H1 (cell line): ENCODE measurements around the gene LHFPL3. TPM values are rescaled to one million over a fixed set of nuclear protein-coding genes. Genes with fewer than 3 reads are reported as not detected.

ENCODE experiments used
- CTCF ChIA-PET: fragments of 300-600 bp; sonication (Branson Sonifier 250); formaldehyde crosslinking; loops from one replicate; lab custom pipeline; 2021; ENCODE audit not compliant: partially characterized antibody; lab: Charles Lee
- POLR2A ChIA-PET: fragments of 300-600 bp; sonication (Branson Sonifier 250); formaldehyde crosslinking; loops from one replicate; lab custom pipeline; 2021; ENCODE audit warnings: inconsistent platforms; ENCODE audit not compliant: partially characterized antibody; lab: Charles Lee
- DNase-seq, 2 experiments: peaks; one replicate each; pipeline versions ENCODE4 v3.0.0 to v3.0.0-alpha.2; 2010 to 2022; ENCODE audit warnings: low spot score in 2 of 2, low read depth in 1 of 2, mixed read lengths in 1 of 2
- FAIRE-seq: peaks from 2 replicates; lab custom pipeline; 2011; peaks lifted over from hg19 to GRCh38; lab: Jason Lieb, UNC
- H2AFZ ChIP-seq: 2 replicates; pipeline ENCODE4 v1.8.1; 2012; ENCODE audit warnings: low read length, inconsistent platforms
- H2AK5ac ChIP-seq: 2 replicates; pipeline ENCODE4 v1.6.1; 2013; ENCODE audit warnings: low read depth, low read length
- H2BK120ac ChIP-seq: replicated peaks from 2 replicates; pipeline ENCODE3; 2013; ENCODE audit warnings: low read depth, low read length, inconsistent platforms
- H2BK12ac ChIP-seq: 2 replicates; pipeline ENCODE4 v1.6.1; 2013; ENCODE audit warnings: low read depth, low read length
- H2BK15ac ChIP-seq: 2 replicates; pipeline ENCODE4 v1.6.1; 2013; ENCODE audit warnings: low read length
- H2BK20ac ChIP-seq: 2 replicates; pipeline ENCODE4 v1.6.1; 2013; ENCODE audit warnings: low read length
- H2BK5ac ChIP-seq: 2 replicates; pipeline ENCODE4 v1.6.1; 2013; ENCODE audit warnings: low read depth, low read length
- H3K14ac ChIP-seq: 2 replicates; pipeline ENCODE4 v1.6.1; 2013; ENCODE audit warnings: inconsistent platforms; ENCODE audit not compliant: insufficient read length
- H3K18ac ChIP-seq: 2 replicates; pipeline ENCODE4 v1.6.1; 2013; ENCODE audit warnings: low read length; ENCODE audit errors: extremely low read depth
- H3K23ac ChIP-seq: 2 replicates; pipeline ENCODE4 v1.6.1; 2013; ENCODE audit warnings: inconsistent platforms; ENCODE audit not compliant: insufficient read length
- H3K23me2 ChIP-seq: 2 replicates; pipeline ENCODE4 v1.6.1; 2013; ENCODE audit warnings: low read depth, low read length
- H3K27ac ChIP-seq: 2 replicates; pipeline ENCODE4 v1.6.1; 2011; ENCODE audit warnings: low read depth, low read length, inconsistent platforms
- H3K27me3 ChIP-seq, 4 experiments: replicated peaks in 1 of 4; 1 replicate in 1 of 4; 2 replicates in 3 of 4; pipeline versions ENCODE4 v1.6.1 to v1.8.1; 2011 to 2013; ENCODE audit warnings: low read length in 3 of 4, mild to moderate bottlenecking in 3 of 4, inconsistent platforms in 2 of 4, mixed read lengths in 2 of 4, moderate library complexity in 1 of 4; ENCODE audit not compliant: control insufficient read depth in 3 of 4, insufficient read depth in 3 of 4; ENCODE audit errors: extremely low read depth in 1 of 4
- H3K36me3 ChIP-seq, 4 experiments: 2 replicates each; pipeline versions ENCODE4 v1.6.1 to v1.8.1; 2011 to 2013; ENCODE audit warnings: mild to moderate bottlenecking in 4 of 4, low read length in 3 of 4, moderate library complexity in 2 of 4, control low read depth in 1 of 4, inconsistent platforms in 1 of 4; ENCODE audit not compliant: insufficient read depth in 4 of 4, control insufficient read depth in 2 of 4
- H3K4ac ChIP-seq: replicated peaks from 2 replicates; pipeline ENCODE3; 2013; ENCODE audit warnings: low read length, low read depth, mixed read lengths, inconsistent platforms; ENCODE audit not compliant: insufficient read length
- H3K4me1 ChIP-seq, 4 experiments: replicated peaks in 1 of 4; 1 replicate in 1 of 4; 2 replicates in 3 of 4; pipeline versions ENCODE4 v1.6.1 to v1.8.1; 2011 to 2013; ENCODE audit warnings: low read length in 3 of 4, inconsistent platforms in 2 of 4, mixed read lengths in 1 of 4; ENCODE audit not compliant: insufficient read depth in 4 of 4, control insufficient read depth in 3 of 4
- H3K4me2 ChIP-seq, 2 experiments: 2 replicates each; pipeline versions ENCODE4 v1.6.1 to v1.8.1; 2011 to 2013; ENCODE audit warnings: low read depth in 2 of 2, low read length in 2 of 2, control low read depth in 1 of 2, inconsistent platforms in 1 of 2, mild to moderate bottlenecking in 1 of 2; ENCODE audit not compliant: insufficient read depth in 1 of 2
- H3K4me3 ChIP-seq, 4 experiments: fragments of 200-600, 300-600 bp in 1 of 4; sonication (generic), shearing (Covaris generic), sonication (Bioruptor Twin) in 1 of 4; 2 replicates each; pipeline versions ENCODE4 v1.5.1 to v1.8.1; 2011 to 2016; ENCODE audit warnings: low read length in 4 of 4, low read depth in 3 of 4, control low read depth in 2 of 4, inconsistent platforms in 2 of 4, mild to moderate bottlenecking in 2 of 4, mixed read lengths in 1 of 4, moderate library complexity in 1 of 4; ENCODE audit not compliant: insufficient read depth in 2 of 4; ENCODE audit errors: extremely low read depth in 1 of 4
- H3K56ac ChIP-seq: replicated peaks from 2 replicates; pipeline ENCODE3; 2013; ENCODE audit warnings: low read depth, mild to moderate bottlenecking, mixed read lengths, low read length, inconsistent platforms; ENCODE audit not compliant: insufficient read length
- H3K79me1 ChIP-seq: 2 replicates; pipeline ENCODE4 v1.6.1; 2013; ENCODE audit warnings: low read depth, low read length, control low read depth
- H3K79me2 ChIP-seq, 2 experiments: 2 replicates each; pipeline versions ENCODE4 v1.6.1 to v1.8.1; 2012 to 2013; ENCODE audit warnings: low read length in 2 of 2, mild to moderate bottlenecking in 2 of 2, inconsistent platforms in 1 of 2; ENCODE audit not compliant: insufficient read depth in 2 of 2, control insufficient read depth in 1 of 2
- H3K9ac ChIP-seq, 4 experiments: replicated peaks in 1 of 4; 1 replicate in 1 of 4; 2 replicates in 3 of 4; pipeline versions ENCODE4 v1.6.1 to v1.8.1; 2011 to 2013; ENCODE audit warnings: low read depth in 3 of 4, low read length in 3 of 4, control low read depth in 2 of 4, mild to moderate bottlenecking in 2 of 4, moderate library complexity in 2 of 4, inconsistent platforms in 1 of 4; ENCODE audit errors: extremely low read depth in 1 of 4
- H3K9me3 ChIP-seq, 2 experiments: 2 replicates each; pipeline versions ENCODE4 v1.6.1 to v1.8.1; 2012 to 2013; ENCODE audit warnings: mild to moderate bottlenecking in 2 of 2, moderate library complexity in 2 of 2, control low read depth in 1 of 2, inconsistent platforms in 1 of 2, low read depth in 1 of 2, low read length in 1 of 2, mixed read lengths in 1 of 2; ENCODE audit not compliant: insufficient read depth in 2 of 2
- H4K20me1 ChIP-seq, 2 experiments: replicated peaks in 1 of 2; 2 replicates each; pipeline versions ENCODE3 to v1.8.1; 2011 to 2013; ENCODE audit warnings: inconsistent platforms in 2 of 2, low read length in 2 of 2, mild to moderate bottlenecking in 1 of 2; ENCODE audit not compliant: insufficient read depth in 2 of 2, control insufficient read depth in 1 of 2
- H4K5ac ChIP-seq: 2 replicates; pipeline ENCODE4 v1.6.1; 2013; ENCODE audit warnings: low read length, low read depth, mixed read lengths, inconsistent platforms; ENCODE audit not compliant: insufficient read length
- H4K8ac ChIP-seq: 2 replicates; pipeline ENCODE4 v1.8.0; 2013; ENCODE audit warnings: mild to moderate bottlenecking, moderate library complexity, low read length, inconsistent platforms; ENCODE audit not compliant: insufficient read depth; ENCODE audit errors: extremely low read depth
- H4K91ac ChIP-seq: replicated peaks from 2 replicates; pipeline ENCODE3; 2013; ENCODE audit warnings: low read length, mixed read lengths, inconsistent platforms; ENCODE audit not compliant: insufficient read length
- EP300 ChIP-seq, 2 experiments: IDR thresholded peaks; 1 replicate in 1 of 2; 2 replicates in 1 of 2; pipeline ENCODE4 v1.6.1; 2011 to 2012; ENCODE audit warnings: low read depth in 2 of 2, low read length in 2 of 2, mild to moderate bottlenecking in 2 of 2, borderline replicate concordance in 1 of 2, inconsistent platforms in 1 of 2, moderate library complexity in 1 of 2
- NRF1 ChIP-seq: IDR thresholded peaks from 2 replicates; pipeline ENCODE4 v1.6.1; 2011; ENCODE audit warnings: mild to moderate bottlenecking, low read depth, low read length, improper control_type of control experiment
- RNF2 ChIP-seq: fragments of 200-900, 300-1000 bp; sonication (generic); IDR thresholded peaks from 2 replicates; pipeline ENCODE4 v1.7.1; 2016; ENCODE audit warnings: borderline replicate concordance, low read depth, mild to moderate bottlenecking, antibody characterized with exemption, low read length; ENCODE audit not compliant: poor library complexity, severe bottlenecking; ENCODE audit errors: missing control alignments
- SIRT6 ChIP-seq: IDR thresholded peaks from one replicate; pipeline ENCODE4 v1.7.1; 2012; ENCODE audit warnings: low read length, inconsistent platforms
- YY1 ChIP-seq: IDR thresholded peaks from 2 replicates; pipeline ENCODE4 v1.6.1; 2011; ENCODE audit warnings: low read depth, mild to moderate bottlenecking, low read length
- WGBS, 2 experiments: shearing (Covaris generic) in 1 of 2; methylation state at CpG; one replicate each; pipeline versions ENCODE4 v1.1.6 to v1.1.7; 2013 to 2015; ENCODE audit warnings: low lambda C conversion rate in 2 of 2, mixed read lengths in 2 of 2, inconsistent platforms in 1 of 2, low coverage in 1 of 2, missing lambda C conversion rate in 1 of 2; ENCODE audit not compliant: insufficient replicate concordance in 2 of 2, insufficient coverage in 1 of 2, insufficient read length in 1 of 2; ENCODE audit errors: extremely low coverage in 1 of 2, missing lambda C conversion rate in 1 of 2; 5-methylcytosine and 5-hydroxymethylcytosine counted together
- polyA plus RNA-seq, 7 experiments: library from polyadenylated mRNA; depleted of rRNA in 3 of 7; stranded (reverse) in 5 of 7; unstranded in 2 of 7; fragments of >200 nt in 5 of 7; fragments of 200-250 nt in 2 of 7; gene quantifications; 1 replicate in 5 of 7; 2 replicates in 1 of 7; 4 replicates in 1 of 7; pipeline versions ENCODE4 v1.2.1 to v1.2.3, GENCODE V29; 2011 to 2013; ENCODE audit warnings: missing spikeins in 2 of 7, mixed read lengths in 2 of 7
- total RNA-seq: library from RNA; stranded (reverse); fragmentation: NEBNext Ultra II Directional; extraction: Animal tissue kit (Norgen Biotek cat#: 25700); gene quantifications from 2 replicates; pipeline ENCODE4 v1.2.1, GENCODE V29; 2021

The LHFPL3 gene
- total and polyA plus RNA-seq, 2 of the 8 experiments (the other 6 are each of a cell fraction or from before 2014, with no cell fraction given): 0.24 to 0.50 TPM

- Histone ChIP-seq H2AK5ac (no peak overlapping the region), H2AFZ (no peak overlapping the region), H3K79me1 (no peaks in the 10 kb centered on the region), H3K4me1 (no peaks in the 10 kb centered on the region), H3K4ac (no peak overlapping the region), H2BK20ac (no peak overlapping the region), H3K23ac (no peak overlapping the region), H3K14ac (no peak overlapping the region), H2BK5ac (no peak overlapping the region), H3K9me3 (no peaks in the 10 kb centered on the region), H3K56ac (no peak overlapping the region), H4K8ac (no peak overlapping the region), H4K20me1 (no peaks in the 10 kb centered on the region), H4K5ac (no peak overlapping the region), H3K4me3 (no peak overlapping the region), H3K18ac (no peak overlapping the region), H3K27me3 (no peaks in the 10 kb centered on the region; a peak in 1 of 7 replicates), H2BK120ac (no peak overlapping the region), H3K23me2 (no peaks in the 10 kb centered on the region), H2BK12ac (no peak overlapping the region), H3K36me3 (no peaks in the 10 kb centered on the region), H3K27ac (no peak overlapping the region), H2BK15ac (no peak overlapping the region), H3K4me2 (no peak overlapping the region), H4K91ac (no peak overlapping the region), H3K79me2 (no peaks in the 10 kb centered on the region), H3K9ac (no peak overlapping the region)
- 86% methylated on average over 4 of the region's 4 CpGs; no CpG with 5 or more reads in 1 of the 2 experiments for WGBS, 2 experiments
- no peak for FAIRE-seq
- no peak for DNase-seq
- ChIA-PET POLR2A (no interaction called here), CTCF (no interaction called here)
- TF ChIP-seq NRF1 (no peak), SIRT6 (no peak), YY1 (no peak), RNF2 (no peak), EP300 (IDR thresholded peaks at IDR 0.05; ENCODE audit: borderline replicate concordance in 1 of 2, low read depth in 2 of 2, low read length in 2 of 2) (no peak)
These were observed 575.4 kb downstream of the LHFPL3 start for GRCh38 chr7:104903846-104904245.
